WTC11 (cell line): Measurements from ENCODE around the gene ADCY3. TPM values are rescaled to one million over a fixed set of nuclear protein-coding genes. Genes with fewer than 3 reads are reported as not detected.

Source experiments
- ATAC-seq: fragments of 200-7000 bp; cut with Tn5 transposase; 2 replicates; pipeline ENCODE4 v1.10.0; 2021; ENCODE audit warnings: mild to moderate bottlenecking, moderate library complexity
- CTCF ChIA-PET: fragments of 300-600 bp; sonication (Branson Sonifier 250); formaldehyde crosslinking; loops from one replicate; lab custom pipeline; 2021; ENCODE audit warnings: antibody characterized with exemption; lab: Charles Lee
- POLR2A ChIA-PET: fragments of 350-600 bp; sonication (Branson Sonifier 250); formaldehyde crosslinking; loops from one replicate; lab custom pipeline; 2021; ENCODE audit warnings: antibody characterized with exemption; lab: Charles Lee
- DNase-seq: peaks from one replicate; pipeline ENCODE4 v3.0.0; 2021; ENCODE audit warnings: low spot score
- H3K27ac Mint-ChIP-seq: 2 replicates; pipeline ENCODE4 v1.8.0; 2021; ENCODE audit warnings: mixed read lengths
- H3K27me3 Mint-ChIP-seq: 2 replicates; pipeline ENCODE4 v1.8.0; 2021; ENCODE audit warnings: low read depth, mild to moderate bottlenecking, moderate library complexity, mixed read lengths
- H3K36me3 Mint-ChIP-seq: 2 replicates; pipeline ENCODE4 v1.8.0; 2021; ENCODE audit warnings: mixed read lengths
- H3K4me1 Mint-ChIP-seq: 2 replicates; pipeline ENCODE4 v1.8.0; 2022; ENCODE audit warnings: mixed read lengths
- H3K4me3 Mint-ChIP-seq: 2 replicates; pipeline ENCODE4 v1.8.0; 2021; ENCODE audit warnings: mild to moderate bottlenecking, moderate library complexity, mixed read lengths
- H3K9me3 Mint-ChIP-seq: 2 replicates; pipeline ENCODE4 v1.8.0; 2021; ENCODE audit warnings: mixed read lengths
- CBFB ChIP-seq: sonication (generic); formaldehyde crosslinking; IDR thresholded peaks from 2 replicates; pipeline ENCODE4 v1.8.1; 2022; ENCODE audit warnings: mild to moderate bottlenecking, low read depth, missing genetic modification reagents
- EMX1 ChIP-seq: fragments of 250-450 bp; sonication (Bioruptor Pico); IDR thresholded peaks from 2 replicates; pipeline ENCODE4 v1.8.0; 2021; ENCODE audit warnings: mild to moderate bottlenecking
- ESRRA ChIP-seq: sonication (generic); formaldehyde crosslinking; IDR thresholded peaks from 2 replicates; pipeline ENCODE4 v1.8.1; 2022; ENCODE audit warnings: mild to moderate bottlenecking, missing genetic modification reagents, borderline replicate concordance
- FOXP1 ChIP-seq: sonication (generic); formaldehyde crosslinking; IDR thresholded peaks from 2 replicates; pipeline ENCODE4 v1.8.0; 2022; ENCODE audit warnings: missing genetic modification reagents, mild to moderate bottlenecking, moderate library complexity, borderline replicate concordance
- IRF2 ChIP-seq: sonication (generic); formaldehyde crosslinking; IDR thresholded peaks from 2 replicates; pipeline ENCODE4 v1.8.0; 2022; ENCODE audit warnings: low read depth, missing genetic modification reagents, borderline replicate concordance
- KAT7 ChIP-seq: sonication (generic); formaldehyde crosslinking; IDR thresholded peaks from 2 replicates; pipeline ENCODE4 v1.8.1; 2023; ENCODE audit warnings: missing genetic modification reagents, mild to moderate bottlenecking, borderline replicate concordance
- NFE2L1 ChIP-seq: sonication (generic); formaldehyde crosslinking; IDR thresholded peaks from 2 replicates; pipeline ENCODE4 v1.8.1; 2023; ENCODE audit warnings: missing genetic modification reagents
- PRRX2 ChIP-seq: fragments of 250-450 bp; sonication (Bioruptor Pico); IDR thresholded peaks from 2 replicates; pipeline ENCODE4 v1.8.0; 2021; ENCODE audit warnings: mild to moderate bottlenecking
- TEAD1 ChIP-seq: sonication (generic); formaldehyde crosslinking; IDR thresholded peaks from 2 replicates; pipeline ENCODE4 v1.8.0; 2022; ENCODE audit warnings: mild to moderate bottlenecking, missing genetic modification reagents
- ZNF423 ChIP-seq: fragments of 250-450 bp; sonication (Bioruptor Pico); IDR thresholded peaks from 2 replicates; pipeline ENCODE4 v2.1.2; 2022; ENCODE audit warnings: mild to moderate bottlenecking, moderate library complexity
- total RNA-seq: library from RNA; stranded (reverse); gene quantifications from 3 replicates; pipeline ENCODE4 v1.2.3, GENCODE V29; 2021
- TF ChIP-seq, protein P1 (sequence below): sonication (generic); formaldehyde crosslinking; IDR thresholded peaks from 2 replicates; pipeline ENCODE4 v1.8.0; 2022; ENCODE audit warnings: mild to moderate bottlenecking, missing genetic modification reagents
- TF ChIP-seq, protein P2 (sequence below): sonication (generic); formaldehyde crosslinking; IDR thresholded peaks from 2 replicates; pipeline ENCODE4 v1.8.1; 2023; ENCODE audit warnings: mild to moderate bottlenecking, missing genetic modification reagents, moderate library complexity
- TF ChIP-seq, protein P3 (sequence below): sonication (generic); formaldehyde crosslinking; IDR thresholded peaks from 2 replicates; pipeline ENCODE4 v1.8.0; 2023; ENCODE audit warnings: missing genetic modification reagents, mild to moderate bottlenecking, borderline replicate concordance
- TF ChIP-seq, protein P4 (sequence below): sonication (generic); formaldehyde crosslinking; IDR thresholded peaks from 2 replicates; pipeline ENCODE4 v1.8.1; 2023; ENCODE audit warnings: mild to moderate bottlenecking, missing genetic modification reagents
- TF ChIP-seq, protein P5 (sequence below): sonication (generic); formaldehyde crosslinking; IDR thresholded peaks from 2 replicates; pipeline ENCODE4 v1.8.0; 2023; ENCODE audit warnings: missing genetic modification reagents

The ADCY3 gene
- total RNA-seq, 1 experiment from 2014 or later, result 37.1 TPM

DNA sequence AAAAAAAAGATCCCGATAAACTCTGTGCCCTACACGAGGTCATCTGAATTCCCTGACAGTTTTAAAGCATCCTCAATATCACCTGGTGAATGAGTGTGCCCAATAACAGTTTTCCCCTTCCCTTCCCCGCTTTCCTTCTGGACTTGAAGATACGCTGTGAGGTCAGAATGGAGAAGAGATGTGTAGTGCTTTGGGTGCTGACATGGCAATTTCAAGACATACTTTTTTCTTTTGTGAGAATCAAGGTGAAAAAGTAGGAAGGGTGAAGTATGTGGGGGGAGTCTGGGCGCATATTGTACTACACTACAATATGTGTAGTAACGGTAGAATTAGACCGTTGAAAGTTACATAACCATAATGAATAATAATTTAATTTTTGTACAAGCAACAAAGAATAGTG lies 30.1 kb upstream of the ADCY3 start (continued):
- TF ChIP-seq, protein P1, sequence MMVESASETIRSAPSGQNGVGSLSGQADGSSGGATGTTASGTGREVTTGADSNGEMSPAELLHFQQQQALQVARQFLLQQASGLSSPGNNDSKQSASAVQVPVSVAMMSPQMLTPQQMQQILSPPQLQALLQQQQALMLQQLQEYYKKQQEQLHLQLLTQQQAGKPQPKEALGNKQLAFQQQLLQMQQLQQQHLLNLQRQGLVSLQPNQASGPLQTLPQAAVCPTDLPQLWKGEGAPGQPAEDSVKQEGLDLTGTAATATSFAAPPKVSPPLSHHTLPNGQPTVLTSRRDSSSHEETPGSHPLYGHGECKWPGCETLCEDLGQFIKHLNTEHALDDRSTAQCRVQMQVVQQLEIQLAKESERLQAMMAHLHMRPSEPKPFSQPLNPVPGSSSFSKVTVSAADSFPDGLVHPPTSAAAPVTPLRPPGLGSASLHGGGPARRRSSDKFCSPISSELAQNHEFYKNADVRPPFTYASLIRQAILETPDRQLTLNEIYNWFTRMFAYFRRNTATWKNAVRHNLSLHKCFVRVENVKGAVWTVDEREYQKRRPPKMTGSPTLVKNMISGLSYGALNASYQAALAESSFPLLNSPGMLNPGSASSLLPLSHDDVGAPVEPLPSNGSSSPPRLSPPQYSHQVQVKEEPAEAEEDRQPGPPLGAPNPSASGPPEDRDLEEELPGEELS (CRISPR knock-in tag), result no peak

DNA sequence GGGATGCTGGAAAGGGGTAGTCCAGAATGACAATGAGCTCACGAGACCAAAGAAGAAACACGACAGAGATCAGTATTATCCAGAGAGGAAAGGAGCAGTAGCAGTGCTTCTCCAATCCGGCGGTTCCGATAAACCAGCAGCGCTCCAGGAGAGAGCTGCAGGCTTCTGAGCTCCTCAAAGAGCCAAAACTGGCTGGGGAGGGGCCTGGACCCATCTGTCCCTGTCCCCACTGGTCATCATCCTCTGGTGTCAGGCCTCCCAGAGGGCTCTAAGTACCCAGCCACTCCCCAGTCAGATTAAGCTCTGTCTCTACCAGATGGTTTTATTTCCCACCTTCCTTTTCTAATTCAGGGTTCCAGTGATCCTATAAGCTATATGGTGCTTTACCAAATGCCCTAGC lies 28.5 kb upstream of the ADCY3 start:
- ATAC-seq (no peak), DNase-seq (no peak)
- Mint-ChIP-seq H3K27ac (no peak overlapping the region), H3K4me1 (no peaks in the 10 kb centered on the region), H3K27me3 (no peaks in the 10 kb centered on the region), H3K36me3 (peaks cover 21% of the 10 kb centered on the region), H3K9me3 (no peaks in the 10 kb centered on the region), H3K4me3 (no peak overlapping the region)
- TF ChIP-seq EMX1 (CRISPR knock-in tag) (no peak), PRRX2 (CRISPR knock-in tag) (no peak), CBFB (CRISPR knock-in tag) (no peak), FOXP1 (CRISPR knock-in tag) (no peak), TEAD1 (no peak), ESRRA (CRISPR knock-in tag) (no peak), ZNF423 (CRISPR knock-in tag) (no peak), KAT7 (CRISPR knock-in tag) (no peak)
- TF ChIP-seq, protein P2, sequence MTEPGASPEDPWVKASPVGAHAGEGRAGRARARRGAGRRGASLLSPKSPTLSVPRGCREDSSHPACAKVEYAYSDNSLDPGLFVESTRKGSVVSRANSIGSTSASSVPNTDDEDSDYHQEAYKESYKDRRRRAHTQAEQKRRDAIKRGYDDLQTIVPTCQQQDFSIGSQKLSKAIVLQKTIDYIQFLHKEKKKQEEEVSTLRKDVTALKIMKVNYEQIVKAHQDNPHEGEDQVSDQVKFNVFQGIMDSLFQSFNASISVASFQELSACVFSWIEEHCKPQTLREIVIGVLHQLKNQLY (CRISPR knock-in tag), result no peak
- TF ChIP-seq, protein P3, sequence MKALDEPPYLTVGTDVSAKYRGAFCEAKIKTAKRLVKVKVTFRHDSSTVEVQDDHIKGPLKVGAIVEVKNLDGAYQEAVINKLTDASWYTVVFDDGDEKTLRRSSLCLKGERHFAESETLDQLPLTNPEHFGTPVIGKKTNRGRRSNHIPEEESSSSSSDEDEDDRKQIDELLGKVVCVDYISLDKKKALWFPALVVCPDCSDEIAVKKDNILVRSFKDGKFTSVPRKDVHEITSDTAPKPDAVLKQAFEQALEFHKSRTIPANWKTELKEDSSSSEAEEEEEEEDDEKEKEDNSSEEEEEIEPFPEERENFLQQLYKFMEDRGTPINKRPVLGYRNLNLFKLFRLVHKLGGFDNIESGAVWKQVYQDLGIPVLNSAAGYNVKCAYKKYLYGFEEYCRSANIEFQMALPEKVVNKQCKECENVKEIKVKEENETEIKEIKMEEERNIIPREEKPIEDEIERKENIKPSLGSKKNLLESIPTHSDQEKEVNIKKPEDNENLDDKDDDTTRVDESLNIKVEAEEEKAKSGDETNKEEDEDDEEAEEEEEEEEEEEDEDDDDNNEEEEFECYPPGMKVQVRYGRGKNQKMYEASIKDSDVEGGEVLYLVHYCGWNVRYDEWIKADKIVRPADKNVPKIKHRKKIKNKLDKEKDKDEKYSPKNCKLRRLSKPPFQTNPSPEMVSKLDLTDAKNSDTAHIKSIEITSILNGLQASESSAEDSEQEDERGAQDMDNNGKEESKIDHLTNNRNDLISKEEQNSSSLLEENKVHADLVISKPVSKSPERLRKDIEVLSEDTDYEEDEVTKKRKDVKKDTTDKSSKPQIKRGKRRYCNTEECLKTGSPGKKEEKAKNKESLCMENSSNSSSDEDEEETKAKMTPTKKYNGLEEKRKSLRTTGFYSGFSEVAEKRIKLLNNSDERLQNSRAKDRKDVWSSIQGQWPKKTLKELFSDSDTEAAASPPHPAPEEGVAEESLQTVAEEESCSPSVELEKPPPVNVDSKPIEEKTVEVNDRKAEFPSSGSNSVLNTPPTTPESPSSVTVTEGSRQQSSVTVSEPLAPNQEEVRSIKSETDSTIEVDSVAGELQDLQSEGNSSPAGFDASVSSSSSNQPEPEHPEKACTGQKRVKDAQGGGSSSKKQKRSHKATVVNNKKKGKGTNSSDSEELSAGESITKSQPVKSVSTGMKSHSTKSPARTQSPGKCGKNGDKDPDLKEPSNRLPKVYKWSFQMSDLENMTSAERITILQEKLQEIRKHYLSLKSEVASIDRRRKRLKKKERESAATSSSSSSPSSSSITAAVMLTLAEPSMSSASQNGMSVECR (CRISPR knock-in tag), result no peak
- TF ChIP-seq, protein P4, sequence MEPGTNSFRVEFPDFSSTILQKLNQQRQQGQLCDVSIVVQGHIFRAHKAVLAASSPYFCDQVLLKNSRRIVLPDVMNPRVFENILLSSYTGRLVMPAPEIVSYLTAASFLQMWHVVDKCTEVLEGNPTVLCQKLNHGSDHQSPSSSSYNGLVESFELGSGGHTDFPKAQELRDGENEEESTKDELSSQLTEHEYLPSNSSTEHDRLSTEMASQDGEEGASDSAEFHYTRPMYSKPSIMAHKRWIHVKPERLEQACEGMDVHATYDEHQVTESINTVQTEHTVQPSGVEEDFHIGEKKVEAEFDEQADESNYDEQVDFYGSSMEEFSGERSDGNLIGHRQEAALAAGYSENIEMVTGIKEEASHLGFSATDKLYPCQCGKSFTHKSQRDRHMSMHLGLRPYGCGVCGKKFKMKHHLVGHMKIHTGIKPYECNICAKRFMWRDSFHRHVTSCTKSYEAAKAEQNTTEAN (CRISPR knock-in tag), result no peak
- ChIA-PET CTCF (interaction anchor here (0.8 to 1.2 kb wide), 2 partner anchors 121 to 181 kb away, joined by 3 to 4 read pairs; no protein-coding TSS in a partner anchor), POLR2A (interaction anchor here (0.6 kb wide), 1 partner anchor 207 kb away, joined by 3 read pairs; no protein-coding TSS in a partner anchor)

DNA sequence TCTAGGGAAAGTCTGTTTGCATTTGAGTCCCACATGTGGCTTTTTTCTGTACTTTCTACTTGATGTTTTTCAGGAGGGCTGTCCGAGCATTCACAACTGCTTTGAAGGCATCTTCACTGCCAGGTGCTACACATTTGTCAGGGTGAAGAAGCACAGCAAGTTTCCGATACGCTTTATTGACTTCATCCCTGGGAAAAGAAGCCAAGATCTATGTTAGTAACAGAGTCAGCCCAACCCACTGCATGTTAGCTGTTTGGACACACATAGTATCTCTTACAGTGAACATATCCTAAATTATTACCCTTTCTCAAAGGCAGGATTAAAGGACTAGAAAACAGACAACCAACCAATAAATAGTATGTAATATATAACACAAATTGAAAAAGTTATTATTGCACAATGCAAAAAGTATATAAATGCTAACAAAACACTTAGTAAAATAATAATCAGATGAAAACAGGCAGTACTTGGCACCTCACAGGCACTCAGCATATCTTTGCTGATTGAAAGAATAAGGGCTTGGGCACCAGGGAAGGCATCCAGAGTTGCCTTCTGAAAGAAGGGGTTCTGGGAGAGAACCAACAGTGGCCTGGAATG lies 27.6 kb upstream of the ADCY3 start:
- peaks cover 19% of the 10 kb centered on the region for H3K36me3 Mint-ChIP-seq
- H3K4me1 Mint-ChIP-seq, result no peaks in the 10 kb centered on the region
- ChIA-PET POLR2A (no interaction called here), CTCF (interaction anchor here (1.2 kb wide), 1 partner anchor 120 kb away, joined by 4 read pairs; no protein-coding TSS in a partner anchor)
- H3K9me3 Mint-ChIP-seq, result no peaks in the 10 kb centered on the region
- no peak for TF ChIP-seq CBFB (CRISPR knock-in tag)
- no peak for TF ChIP-seq PRRX2 (CRISPR knock-in tag)
- TF ChIP-seq, protein P5, sequence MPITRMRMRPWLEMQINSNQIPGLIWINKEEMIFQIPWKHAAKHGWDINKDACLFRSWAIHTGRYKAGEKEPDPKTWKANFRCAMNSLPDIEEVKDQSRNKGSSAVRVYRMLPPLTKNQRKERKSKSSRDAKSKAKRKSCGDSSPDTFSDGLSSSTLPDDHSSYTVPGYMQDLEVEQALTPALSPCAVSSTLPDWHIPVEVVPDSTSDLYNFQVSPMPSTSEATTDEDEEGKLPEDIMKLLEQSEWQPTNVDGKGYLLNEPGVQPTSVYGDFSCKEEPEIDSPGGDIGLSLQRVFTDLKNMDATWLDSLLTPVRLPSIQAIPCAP (CRISPR knock-in tag), result no peak
- no peak for TF ChIP-seq IRF2 (CRISPR knock-in tag)
- no peak for TF ChIP-seq NFE2L1 (CRISPR knock-in tag)
- DNase-seq (no peak), ATAC-seq (no peak)
- H3K27me3 Mint-ChIP-seq, result no peaks in the 10 kb centered on the region
- no peak overlapping the region for H3K4me3 Mint-ChIP-seq
- H3K27ac Mint-ChIP-seq, result no peak overlapping the region
